ENCODE data around the gene UBA3.

GRCh38 chr3:69102384-69102783 is 22.2 kb upstream of the UBA3 start:
- TF ChIP-seq GATA2 (IDR thresholded peaks at IDR 0.05; ENCODE audit: low read depth, low read length): no peak
- no peak for TF ChIP-seq GATA3 (IDR thresholded peaks at IDR 0.05; ENCODE audit: low read depth, low read length)

Data from SH-SY5Y (cell line).